Measurements from ENCODE around the gene VAPB. TPM values are rescaled to one million over a fixed set of nuclear protein-coding genes. Genes with fewer than 3 reads are reported as not detected.

The VAPB gene
- polyA plus RNA-seq, 1 donor (not counting 4 experiments of a cell fraction or from before 2014, with no cell fraction given) = 38.0 TPM

DNA sequence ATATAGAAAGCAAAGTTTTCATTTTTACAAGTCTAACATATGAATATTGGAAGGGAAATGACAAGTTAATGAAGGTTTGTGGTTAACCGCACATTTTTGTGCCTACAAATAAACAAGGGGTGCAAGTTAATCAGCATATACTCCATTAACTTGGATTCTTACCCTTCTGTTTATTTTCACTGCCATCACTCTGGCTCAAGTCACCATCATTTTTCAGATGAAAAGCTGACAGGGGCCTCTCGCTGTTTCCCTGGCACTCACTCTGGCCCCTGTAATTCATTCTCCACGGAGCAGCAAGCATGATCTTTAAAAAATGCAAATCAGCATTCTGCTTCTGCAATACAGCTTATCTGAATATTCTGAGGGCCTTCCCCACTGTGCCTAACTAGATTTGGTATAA, 96.4 kb downstream of the VAPB start:
- Histone ChIP-seq H3K9ac (ENCODE audit: control insufficient read depth, extremely low read depth, insufficient read depth, low read length) (no peak overlapping the region), H3K9me1 (ENCODE audit: control insufficient read depth, extremely low read depth, insufficient read depth, low read length) (no peaks in the 10 kb centered on the region), H3K4me3 (ENCODE audit: control insufficient read depth in 2 of 3, extremely low read depth in 1 of 3, insufficient read depth in 2 of 3, low read depth in 1 of 3, low read length in 3 of 3) (no peak overlapping the region), H3K9me3 (ENCODE audit: control insufficient read depth, low read depth, low read length) (peaks cover 2% of the 10 kb centered on the region), H3K79me2 (ENCODE audit: control insufficient read depth, insufficient read depth, low read length) (no peaks in the 10 kb centered on the region), H3K36me3 (ENCODE audit: control insufficient read depth in 2 of 2, extremely low read depth in 1 of 2, insufficient read depth in 2 of 2, low read length in 2 of 2) (no peaks in the 10 kb centered on the region), H3K4me2 (ENCODE audit: control insufficient read depth, extremely low read depth, insufficient read depth, low read depth, low read length) (no peak overlapping the region), H4K20me1 (ENCODE audit: control insufficient read depth, extremely low read depth, insufficient read depth, low read length) (no peaks in the 10 kb centered on the region), H3K27me3 (ENCODE audit: control insufficient read depth, extremely low read depth, insufficient read depth, low read length) (no peaks in the 10 kb centered on the region), H2AFZ (ENCODE audit: control insufficient read depth, low read length) (no peak overlapping the region), H3K27ac (ENCODE audit: control insufficient read depth, insufficient read depth, low read length) (no peak overlapping the region), H3K4me1 (ENCODE audit: control insufficient read depth, extremely low read depth, insufficient read depth, low read length) (no peaks in the 10 kb centered on the region)
- no peak for DNase-seq (ENCODE audit: low read depth, low spot score)
- dilution Hi-C loops (cut with MboI; ENCODE audit: extremely low pct_ligation_motif_present, low sequenced_read_pairs) = no loop called here
- no peak for FAIRE-seq
- no peak for TF ChIP-seq EZH2 (IDR thresholded peaks at IDR 0.05; ENCODE audit: low read length)
- no peak for TF ChIP-seq CTCF (optimal IDR thresholded peaks at IDR 0.05 in 1 of 3, IDR thresholded peaks at IDR 0.05 in 1 of 3, conservative IDR thresholded peaks at IDR 0.05 in 1 of 3; ENCODE audit: extremely low read depth in 1 of 3, insufficient read depth in 2 of 3, low read length in 3 of 3)

DNA sequence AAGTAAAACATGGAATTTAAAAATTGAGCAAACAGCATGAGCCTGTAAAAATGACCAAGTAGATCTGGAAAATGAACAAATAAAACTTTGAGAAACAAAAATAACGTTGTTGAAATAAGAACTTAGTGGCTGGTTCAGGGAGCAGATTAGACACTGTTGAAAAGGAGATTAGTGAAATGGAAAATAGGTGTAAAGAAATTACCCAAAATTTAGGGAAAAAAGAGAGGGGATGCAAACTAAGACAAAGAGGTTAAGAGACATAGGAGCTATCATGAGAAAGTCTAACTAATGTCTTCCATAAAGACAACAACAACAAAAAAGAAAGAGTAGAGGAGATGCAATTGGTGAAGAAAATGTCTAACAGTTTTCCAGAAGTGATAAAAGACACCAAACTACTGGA, 97.2 kb downstream of the VAPB start:
- FAIRE-seq = no peak
- H4K20me1 ChIP-seq (ENCODE audit: control insufficient read depth, extremely low read depth, insufficient read depth, low read length) = no peaks in the 10 kb centered on the region
- no peaks in the 10 kb centered on the region for H3K9me1 ChIP-seq (ENCODE audit: control insufficient read depth, extremely low read depth, insufficient read depth, low read length)
- TF ChIP-seq CTCF (optimal IDR thresholded peaks at IDR 0.05 in 1 of 3, IDR thresholded peaks at IDR 0.05 in 1 of 3, conservative IDR thresholded peaks at IDR 0.05 in 1 of 3; ENCODE audit: extremely low read depth in 1 of 3, insufficient read depth in 2 of 3, low read length in 3 of 3) (no peak), EZH2 (IDR thresholded peaks at IDR 0.05; ENCODE audit: low read length) (no peak)
- no peak overlapping the region for H3K4me2 ChIP-seq (ENCODE audit: control insufficient read depth, extremely low read depth, insufficient read depth, low read depth, low read length)
- H3K27ac ChIP-seq (ENCODE audit: control insufficient read depth, insufficient read depth, low read length) = no peak overlapping the region
- dilution Hi-C loops (cut with MboI; ENCODE audit: extremely low pct_ligation_motif_present, low sequenced_read_pairs) = no loop called here
- H3K79me2 ChIP-seq (ENCODE audit: control insufficient read depth, insufficient read depth, low read length) = no peaks in the 10 kb centered on the region
- no peak overlapping the region for H3K4me3 ChIP-seq (ENCODE audit: control insufficient read depth in 2 of 3, extremely low read depth in 1 of 3, insufficient read depth in 2 of 3, low read depth in 1 of 3, low read length in 3 of 3)
- H3K27me3 ChIP-seq (ENCODE audit: control insufficient read depth, extremely low read depth, insufficient read depth, low read length) = no peaks in the 10 kb centered on the region
- H3K9ac ChIP-seq (ENCODE audit: control insufficient read depth, extremely low read depth, insufficient read depth, low read length) = no peak overlapping the region
- no peaks in the 10 kb centered on the region for H3K36me3 ChIP-seq (ENCODE audit: control insufficient read depth in 2 of 2, extremely low read depth in 1 of 2, insufficient read depth in 2 of 2, low read length in 2 of 2)
- no peak overlapping the region for H2AFZ ChIP-seq (ENCODE audit: control insufficient read depth, low read length)
- no peaks in the 10 kb centered on the region for H3K4me1 ChIP-seq (ENCODE audit: control insufficient read depth, extremely low read depth, insufficient read depth, low read length)
- H3K9me3 ChIP-seq (ENCODE audit: control insufficient read depth, low read depth, low read length) = peaks cover 2% of the 10 kb centered on the region
- DNase-seq (ENCODE audit: low read depth, low spot score) = no peak
